ENCODE results near the gene HLCS.
A peak's percentile ranks its signal among the peaks of the same experiment; 100 is the strongest.
"Not testable (repeated sequence)": the region's sequence is repeated elsewhere in the genome, so short reads cannot be mapped to it uniquely, and the experiment has no call there.

HLCS gene

GRCh38 chr21:36952331-36952730 lies 14.1 kb downstream of the HLCS start:
- DNase-seq = not testable (repeated sequence)

- no peak for DNase-seq
These were observed 17.0 kb downstream of the HLCS start for GRCh38 chr21:36949171-36950141.

GRCh38 chr21:36948686-36949085 lies 17.8 kb downstream of the HLCS start:
- no peak for DNase-seq

- no peak for DNase-seq
These were observed 19.5 kb downstream of the HLCS start for GRCh38 chr21:36946949-36947356.

- DNase-seq = no peak
These were observed 20.9 kb downstream of the HLCS start for GRCh38 chr21:36945496-36946138.

- DNase-seq = no peak
These were observed 29.9 kb downstream of the HLCS start for GRCh38 chr21:36936361-36937135.

GRCh38 chr21:36934864-36935420 lies 31.5 kb downstream of the HLCS start:
- no peak for DNase-seq

- DNase-seq = no peak
These were observed 34.2 kb downstream of the HLCS start for GRCh38 chr21:36932161-36932816.

- DNase-seq = no peak
These were observed 36.8 kb downstream of the HLCS start for GRCh38 chr21:36929622-36930021.

- no peak for DNase-seq
These were observed 37.5 kb downstream of the HLCS start for GRCh38 chr21:36928960-36929359.

GRCh38 chr21:36927719-36928117 lies 38.8 kb downstream of the HLCS start:
- DNase-seq = peak; percentile 67

- DNase-seq = peak; percentile 48
These were observed 39.3 kb downstream of the HLCS start for GRCh38 chr21:36926989-36927718.

- DNase-seq = peak; percentile 5
These were observed 43.2 kb downstream of the HLCS start for GRCh38 chr21:36923270-36923669.

GRCh38 chr21:36922861-36923260 lies 43.6 kb downstream of the HLCS start:
- DNase-seq = no peak

- no peak for DNase-seq
These were observed 48.2 kb downstream of the HLCS start for GRCh38 chr21:36918291-36918690.

- no peak for DNase-seq
These were observed 48.9 kb downstream of the HLCS start for GRCh38 chr21:36917471-36918158.

GRCh38 chr21:36916718-36917117 lies 49.8 kb downstream of the HLCS start:
- DNase-seq = no peak

GRCh38 chr21:36915696-36916245 lies 50.7 kb downstream of the HLCS start:
- no peak for DNase-seq

GRCh38 chr21:36915014-36915695 lies 51.3 kb downstream of the HLCS start:
- no peak for DNase-seq
